ELF-1 (cell line): Measurements from ENCODE around the gene GEMIN5.
A peak's percentile ranks its signal among the peaks of the same experiment; 100 is the strongest.
"Not testable (repeated sequence)": the region's sequence is repeated elsewhere in the genome, so short reads cannot be mapped to it uniquely, and the experiment has no call there.

ENCODE experiments used
- DNase-seq: peaks from one replicate; pipeline ENCODE4 v3.0.0-alpha.2; 2016; ENCODE audit warnings: low read depth, low spot score

GEMIN5 gene, protein sequence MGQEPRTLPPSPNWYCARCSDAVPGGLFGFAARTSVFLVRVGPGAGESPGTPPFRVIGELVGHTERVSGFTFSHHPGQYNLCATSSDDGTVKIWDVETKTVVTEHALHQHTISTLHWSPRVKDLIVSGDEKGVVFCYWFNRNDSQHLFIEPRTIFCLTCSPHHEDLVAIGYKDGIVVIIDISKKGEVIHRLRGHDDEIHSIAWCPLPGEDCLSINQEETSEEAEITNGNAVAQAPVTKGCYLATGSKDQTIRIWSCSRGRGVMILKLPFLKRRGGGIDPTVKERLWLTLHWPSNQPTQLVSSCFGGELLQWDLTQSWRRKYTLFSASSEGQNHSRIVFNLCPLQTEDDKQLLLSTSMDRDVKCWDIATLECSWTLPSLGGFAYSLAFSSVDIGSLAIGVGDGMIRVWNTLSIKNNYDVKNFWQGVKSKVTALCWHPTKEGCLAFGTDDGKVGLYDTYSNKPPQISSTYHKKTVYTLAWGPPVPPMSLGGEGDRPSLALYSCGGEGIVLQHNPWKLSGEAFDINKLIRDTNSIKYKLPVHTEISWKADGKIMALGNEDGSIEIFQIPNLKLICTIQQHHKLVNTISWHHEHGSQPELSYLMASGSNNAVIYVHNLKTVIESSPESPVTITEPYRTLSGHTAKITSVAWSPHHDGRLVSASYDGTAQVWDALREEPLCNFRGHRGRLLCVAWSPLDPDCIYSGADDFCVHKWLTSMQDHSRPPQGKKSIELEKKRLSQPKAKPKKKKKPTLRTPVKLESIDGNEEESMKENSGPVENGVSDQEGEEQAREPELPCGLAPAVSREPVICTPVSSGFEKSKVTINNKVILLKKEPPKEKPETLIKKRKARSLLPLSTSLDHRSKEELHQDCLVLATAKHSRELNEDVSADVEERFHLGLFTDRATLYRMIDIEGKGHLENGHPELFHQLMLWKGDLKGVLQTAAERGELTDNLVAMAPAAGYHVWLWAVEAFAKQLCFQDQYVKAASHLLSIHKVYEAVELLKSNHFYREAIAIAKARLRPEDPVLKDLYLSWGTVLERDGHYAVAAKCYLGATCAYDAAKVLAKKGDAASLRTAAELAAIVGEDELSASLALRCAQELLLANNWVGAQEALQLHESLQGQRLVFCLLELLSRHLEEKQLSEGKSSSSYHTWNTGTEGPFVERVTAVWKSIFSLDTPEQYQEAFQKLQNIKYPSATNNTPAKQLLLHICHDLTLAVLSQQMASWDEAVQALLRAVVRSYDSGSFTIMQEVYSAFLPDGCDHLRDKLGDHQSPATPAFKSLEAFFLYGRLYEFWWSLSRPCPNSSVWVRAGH (N-terminal part only)

GRCh38 chr5:154937718-154938466 is at the start of gene GEMIN5:
TSS of gene GEMIN5 (minus strand) at chr5:154938211. CDS start at chr5:154938133, 78 bp downstream.
- peak; percentile 96 for DNase-seq

DNA sequence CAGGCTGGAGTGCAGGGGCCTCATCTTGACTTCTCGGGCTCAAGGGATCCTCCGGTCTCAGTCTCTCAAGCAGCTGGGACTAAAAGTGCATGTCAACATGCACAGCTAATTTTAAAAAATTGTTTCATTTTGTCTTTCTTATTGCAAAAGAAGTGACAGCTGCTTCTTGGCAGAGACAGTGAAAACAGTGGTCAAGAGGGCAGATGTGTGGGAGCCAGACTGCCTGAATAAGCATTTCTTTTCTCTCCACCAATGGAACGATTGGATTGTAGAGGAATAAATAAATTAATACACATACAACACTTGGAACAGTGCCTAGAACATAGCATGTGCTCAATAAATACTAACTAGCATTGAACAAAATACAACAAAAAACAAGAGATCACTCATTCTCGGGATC is 48.1 kb upstream of the GEMIN5 start:
- DNase-seq, result no peak

DNA sequence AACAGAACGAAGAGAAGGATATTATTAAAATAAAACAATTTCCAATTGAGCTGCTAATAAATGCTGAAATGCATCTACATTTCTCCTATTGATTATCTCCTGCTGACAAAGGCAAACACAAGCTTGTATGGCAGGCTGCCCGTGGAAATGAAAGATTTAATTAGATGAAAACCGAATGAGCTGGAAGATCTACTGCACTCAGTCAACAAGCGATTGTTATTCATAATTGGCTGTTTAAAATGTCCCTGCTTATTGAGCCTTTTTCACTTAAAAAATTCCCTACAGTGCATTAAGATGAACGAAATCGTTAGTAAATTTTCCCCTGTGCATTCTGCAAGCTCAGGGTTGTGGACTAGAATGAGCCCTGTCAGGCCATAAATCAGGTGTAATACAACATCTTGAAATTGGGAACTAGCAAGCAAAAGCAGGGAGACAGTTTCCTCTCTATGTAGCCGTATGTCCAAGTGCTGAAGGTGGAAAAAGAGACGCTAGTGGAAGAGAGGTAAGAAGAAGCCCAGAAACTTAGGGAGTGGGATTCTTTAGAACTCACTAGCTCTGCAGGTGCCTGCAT is 47.0 kb upstream of the GEMIN5 start:
- no peak for DNase-seq

- not testable (repeated sequence) for DNase-seq
These were observed 40.3 kb upstream of the GEMIN5 start for GRCh38 chr5:154978294-154978693.

GRCh38 chr5:154977409-154977808 is 39.4 kb upstream of the GEMIN5 start:
- DNase-seq, result no peak

- not testable (repeated sequence) for DNase-seq
These were observed 38.1 kb upstream of the GEMIN5 start for GRCh38 chr5:154976082-154976481.

- DNase-seq, result peak; percentile 36
These were observed 34.6 kb upstream of the GEMIN5 start for GRCh38 chr5:154972476-154973080.

DNA sequence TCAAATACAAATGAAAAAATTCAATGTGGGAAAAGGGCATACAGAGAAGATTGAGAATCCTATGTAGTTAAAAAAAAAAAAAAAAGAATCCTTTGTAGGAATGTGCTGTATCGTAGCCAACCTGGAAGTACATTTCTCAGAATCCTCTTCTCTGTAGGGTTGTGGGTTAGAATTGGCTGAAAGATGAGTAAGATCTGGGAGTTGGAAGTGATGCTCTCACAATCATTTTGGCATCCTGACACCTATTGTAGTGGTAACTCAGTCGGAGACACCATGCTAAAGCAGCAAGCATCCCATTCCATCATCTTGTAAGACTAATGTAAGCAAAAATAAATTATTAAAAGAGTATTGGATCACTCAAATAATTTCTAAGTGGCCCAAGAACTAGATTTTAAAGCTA is 33.5 kb upstream of the GEMIN5 start:
- DNase-seq, result no peak

GRCh38 chr5:154970759-154971158 is 32.7 kb upstream of the GEMIN5 start:
- DNase-seq, result no peak

GRCh38 chr5:154968953-154969352 is 30.9 kb upstream of the GEMIN5 start:
- DNase-seq, result no peak

DNA sequence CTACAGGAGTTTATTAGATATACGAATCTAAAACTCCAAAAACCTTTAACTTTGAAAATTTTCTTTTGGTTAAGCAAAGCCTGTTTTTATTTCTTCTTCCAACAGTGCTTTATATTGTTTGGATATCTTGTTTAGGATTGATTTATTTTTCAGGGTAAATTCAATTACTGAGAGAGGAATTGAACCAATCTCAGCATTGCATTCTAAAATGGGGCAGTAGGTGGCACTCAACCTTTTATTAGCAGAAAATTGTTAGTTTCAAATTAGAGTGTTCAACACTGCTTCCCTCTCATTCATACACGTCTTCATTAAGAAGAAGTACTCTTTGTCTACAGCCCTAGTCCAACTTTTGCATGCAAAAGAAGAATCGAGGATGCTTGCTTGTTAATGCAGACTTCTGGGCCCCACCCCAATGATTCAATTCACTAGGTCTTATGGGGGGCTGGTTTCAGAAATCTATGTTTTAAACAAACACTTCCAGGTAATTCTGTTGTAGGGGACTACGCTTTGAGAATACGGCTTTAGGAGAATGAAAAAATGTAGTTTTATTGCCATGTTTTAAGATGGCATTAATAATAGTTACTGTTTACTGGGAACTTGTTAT is 29.5 kb upstream of the GEMIN5 start:
- no peak for DNase-seq

DNA sequence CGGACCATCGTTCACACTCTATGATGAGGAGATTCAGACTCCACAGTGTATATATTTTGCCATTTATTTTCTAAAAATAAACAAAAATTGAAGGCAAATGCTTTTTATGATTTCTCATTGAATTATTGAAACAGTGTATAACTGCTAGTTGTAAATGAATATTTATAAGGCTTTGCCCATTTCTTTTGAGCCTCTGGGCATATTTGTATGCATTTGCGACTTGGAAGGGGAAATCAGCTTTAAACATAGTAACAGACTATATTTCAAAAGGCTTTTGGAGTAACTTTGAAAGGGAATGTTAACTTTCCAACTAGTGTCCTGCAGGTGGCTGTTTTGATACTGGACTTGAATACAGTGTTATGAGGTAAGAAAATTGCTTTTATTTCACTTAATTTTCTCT is 28.9 kb upstream of the GEMIN5 start:
- no peak for DNase-seq

DNA sequence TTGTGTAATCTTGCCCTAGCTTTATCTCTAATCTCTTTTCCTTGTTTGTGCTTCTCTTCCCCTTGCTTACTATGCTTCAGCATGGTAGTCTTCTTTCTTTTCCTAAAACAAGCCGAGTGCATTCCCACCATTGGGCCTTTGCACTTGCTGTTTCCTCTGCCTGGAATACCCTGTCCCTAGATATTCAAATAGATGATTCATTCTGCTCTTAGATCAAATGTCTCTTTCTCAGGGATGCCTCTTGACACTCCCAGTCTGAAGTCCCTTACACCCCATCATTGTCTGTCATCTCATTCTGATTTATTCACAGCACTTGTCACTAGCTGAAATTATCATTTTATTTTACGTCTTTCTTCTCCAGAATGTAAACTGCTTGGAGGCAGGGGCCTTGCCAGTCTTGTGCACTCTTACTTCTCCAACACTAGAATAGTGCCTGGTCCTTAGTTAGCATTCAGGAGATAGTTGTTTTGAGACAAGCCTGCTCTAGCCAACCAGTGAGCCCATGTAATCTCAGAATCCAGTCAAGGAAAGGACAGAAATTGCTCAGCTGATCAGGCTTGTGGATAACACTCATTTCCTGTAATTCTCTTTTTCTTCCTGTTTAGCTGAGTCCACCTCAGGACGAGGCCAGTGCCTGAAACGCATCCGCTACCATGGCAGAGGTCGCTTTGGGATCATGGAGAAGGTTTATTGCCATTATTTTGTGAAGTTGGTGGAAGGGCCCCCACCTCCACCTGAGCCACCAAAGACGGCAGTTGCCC is 28.2 kb upstream of the GEMIN5 start:
- DNase-seq, result no peak

GRCh38 chr5:154962494-154962893 is 24.5 kb upstream of the GEMIN5 start:
- DNase-seq, result no peak

GRCh38 chr5:154956712-154957111 is 18.7 kb upstream of the GEMIN5 start:
- no peak for DNase-seq

GRCh38 chr5:154949781-154950180 is 11.8 kb upstream of the GEMIN5 start:
- no peak for DNase-seq

DNA sequence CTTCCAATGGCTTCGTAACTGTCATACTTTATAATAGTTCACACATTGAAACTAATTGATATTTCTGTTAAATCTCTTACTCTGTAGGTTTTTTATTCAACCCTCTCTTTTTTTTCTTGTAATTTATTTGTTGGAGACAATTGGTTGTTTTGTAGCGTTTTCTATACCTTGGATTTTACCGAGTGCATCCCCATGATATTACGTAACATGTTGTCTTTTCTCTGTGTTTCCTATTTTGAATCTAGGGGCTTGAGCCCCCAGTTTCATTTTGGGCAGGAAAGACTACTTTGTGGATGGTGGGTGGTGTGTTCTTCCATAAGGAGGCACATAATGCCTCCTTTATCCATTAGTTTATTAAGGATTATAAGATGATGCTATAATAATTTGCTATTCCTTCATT is 10.3 kb upstream of the GEMIN5 start:
- DNase-seq, result no peak

- no peak for DNase-seq
These were observed 9.8 kb upstream of the GEMIN5 start for GRCh38 chr5:154947778-154948177.

- DNase-seq, result no peak
These were observed 7.8 kb upstream of the GEMIN5 start for GRCh38 chr5:154945695-154946301.
